Measurements from ENCODE around the gene NDRG4. TPM values are rescaled to one million over a fixed set of nuclear protein-coding genes. Genes with fewer than 3 reads are reported as not detected.
A peak's percentile ranks its signal among the peaks of the same experiment; 100 is the strongest.

NDRG4 gene, protein sequence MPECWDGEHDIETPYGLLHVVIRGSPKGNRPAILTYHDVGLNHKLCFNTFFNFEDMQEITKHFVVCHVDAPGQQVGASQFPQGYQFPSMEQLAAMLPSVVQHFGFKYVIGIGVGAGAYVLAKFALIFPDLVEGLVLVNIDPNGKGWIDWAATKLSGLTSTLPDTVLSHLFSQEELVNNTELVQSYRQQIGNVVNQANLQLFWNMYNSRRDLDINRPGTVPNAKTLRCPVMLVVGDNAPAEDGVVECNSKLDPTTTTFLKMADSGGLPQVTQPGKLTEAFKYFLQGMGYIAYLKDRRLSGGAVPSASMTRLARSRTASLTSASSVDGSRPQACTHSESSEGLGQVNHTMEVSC
- total RNA-seq (2014; rRNA removed; shearing (Covaris generic); ENCODE audit: low replicate concordance), result 11.9 and 37.3 TPM in 2 replicates

DNA sequence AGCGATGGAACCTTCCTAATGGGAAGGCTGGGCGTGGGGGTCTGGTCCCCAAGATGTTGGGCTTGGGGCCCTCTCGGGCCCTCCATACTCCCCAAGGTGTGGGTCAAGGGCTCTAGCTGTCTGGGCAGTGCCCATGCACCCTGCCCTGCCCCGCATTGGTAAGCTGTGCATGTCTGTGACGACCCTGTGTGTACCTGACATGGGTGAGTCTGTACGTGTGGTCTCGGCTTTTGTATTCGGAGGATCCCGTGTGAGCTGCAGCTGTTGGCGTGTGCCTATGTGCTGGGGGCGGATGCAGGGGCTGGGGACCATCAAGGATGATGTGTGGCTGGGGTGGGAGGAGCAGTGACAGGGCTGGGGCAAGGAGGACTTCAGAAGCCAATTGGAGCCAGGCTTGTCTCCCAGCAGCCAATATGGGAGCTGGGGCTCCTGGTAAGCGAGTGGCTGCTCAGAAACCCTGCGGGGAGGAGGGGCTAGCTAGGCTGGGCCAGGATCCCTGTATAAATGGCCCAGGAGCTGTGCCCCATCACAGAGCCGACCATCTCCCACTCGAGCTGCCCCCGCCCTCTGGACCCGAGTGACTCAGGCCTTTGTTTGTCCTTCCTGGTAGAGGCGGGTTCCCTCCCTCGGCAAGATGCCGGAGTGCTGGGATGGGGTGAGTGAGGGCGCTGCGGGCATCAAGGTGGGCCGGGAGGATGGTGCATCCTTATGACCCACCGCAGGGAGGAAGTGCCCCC lies at the start of gene NDRG4:
TSS of gene NDRG4 (plus strand) at position 529 of the 737 bp plus-strand sequence. CDS start at position 635, 106 bp downstream.
- H3K9me2 ChIP-seq (replicated peaks; ENCODE audit: insufficient read depth, low read length), result no peaks in the 10 kb centered on the region
- H3K4me2 ChIP-seq (ENCODE audit: low read depth, low read length, poor library complexity, severe bottlenecking), result peak within 1 kb of the TSS; percentile 53
- H4K20me1 ChIP-seq (ENCODE audit: insufficient read depth, low read depth, low read length), result peaks cover 33% of the 10 kb centered on the region
- no peaks in the 10 kb centered on the region; the same call in 1 of the 2 replicates for H3K36me3 ChIP-seq (ENCODE audit: insufficient read depth, low read length)
- no peaks in the 10 kb centered on the region for H3K9me3 ChIP-seq (ENCODE audit: low read length)
- peak; percentile 95 for DNase-seq
- H3K4me1 ChIP-seq (ENCODE audit: low read length), result peaks cover 67% of the 10 kb centered on the region
- no peak within 1 kb of the TSS for H3K27ac ChIP-seq (ENCODE audit: low read length)
- no peaks in the 10 kb centered on the region for H3K27me3 ChIP-seq (ENCODE audit: low read length)
- H3K9ac ChIP-seq (ENCODE audit: low read length), result peak within 1 kb of the TSS; percentile 61
- H2AFZ ChIP-seq (ENCODE audit: low read length), result no peak within 1 kb of the TSS
- peak within 1 kb of the TSS; percentile 59 for H3K4me3 ChIP-seq (ENCODE audit: low read length)
- H3K79me2 ChIP-seq (ENCODE audit: low read length), result no peaks in the 10 kb centered on the region

DNA sequence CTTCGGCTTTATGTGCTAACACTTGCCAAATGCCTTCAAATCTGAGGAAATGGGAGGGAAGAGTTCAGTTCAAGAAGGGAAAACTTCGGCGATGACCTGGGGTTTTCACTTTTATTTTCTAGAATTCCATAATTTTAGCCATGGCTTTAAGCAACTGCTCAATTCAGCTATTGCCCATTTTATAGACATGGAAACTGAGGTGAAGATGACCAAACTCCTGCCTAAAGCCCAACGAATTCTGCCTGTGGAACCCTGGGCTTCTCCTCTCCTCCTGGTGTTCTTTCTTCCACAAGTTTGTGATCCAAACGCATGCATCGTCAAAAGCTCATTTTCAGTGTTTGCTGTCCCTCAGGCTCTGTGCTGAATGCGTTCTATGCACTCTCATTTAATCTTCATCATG lies 49.4 kb upstream of the NDRG4 start:
- Histone ChIP-seq H3K79me2 (ENCODE audit: low read length) (no peaks in the 10 kb centered on the region), H3K27ac (ENCODE audit: low read length) (no peak overlapping the region), H2AFZ (ENCODE audit: low read length) (no peak overlapping the region), H3K9me3 (ENCODE audit: low read length) (no peaks in the 10 kb centered on the region), H3K9ac (ENCODE audit: low read length) (no peak overlapping the region), H4K20me1 (ENCODE audit: insufficient read depth, low read depth, low read length) (peaks cover 7% of the 10 kb centered on the region; the same call in 1 of the 2 replicates), H3K9me2 (replicated peaks; ENCODE audit: insufficient read depth, low read length) (no peaks in the 10 kb centered on the region), H3K4me3 (ENCODE audit: low read length) (no peak overlapping the region), H3K4me1 (ENCODE audit: low read length) (peaks cover 22% of the 10 kb centered on the region), H3K36me3 (ENCODE audit: insufficient read depth, low read length) (peaks cover 11% of the 10 kb centered on the region), H3K27me3 (ENCODE audit: low read length) (no peaks in the 10 kb centered on the region), H3K4me2 (ENCODE audit: low read depth, low read length, poor library complexity, severe bottlenecking) (no peak overlapping the region)
- no peak for DNase-seq

DNA sequence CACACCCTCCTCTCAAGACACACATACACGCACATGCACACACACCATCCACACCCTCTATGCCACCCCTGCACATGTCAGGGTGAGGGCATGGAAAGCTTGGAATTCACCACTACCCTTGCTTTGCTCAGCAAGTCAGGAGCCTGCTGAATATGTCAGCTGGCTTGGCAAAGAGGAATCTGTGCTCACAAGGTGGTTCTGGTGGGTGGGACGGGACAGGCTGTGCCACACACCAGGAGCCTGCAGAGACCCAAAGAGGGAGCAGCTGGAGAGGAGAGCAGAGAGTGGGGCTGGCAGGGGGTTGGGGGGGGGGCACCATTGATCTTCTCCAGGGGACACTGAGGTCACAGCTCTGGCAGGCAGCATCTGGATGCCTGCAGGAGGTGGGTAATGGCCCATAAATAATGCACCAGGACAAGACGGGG lies 48.7 kb upstream of the NDRG4 start:
- H3K4me3 ChIP-seq (ENCODE audit: low read length), result no peak overlapping the region
- peaks cover 22% of the 10 kb centered on the region for H3K4me1 ChIP-seq (ENCODE audit: low read length)
- H4K20me1 ChIP-seq (ENCODE audit: insufficient read depth, low read depth, low read length), result peaks cover 14% of the 10 kb centered on the region; the same call in 1 of the 2 replicates
- H3K27me3 ChIP-seq (ENCODE audit: low read length), result no peaks in the 10 kb centered on the region
- H3K9me2 ChIP-seq (replicated peaks; ENCODE audit: insufficient read depth, low read length), result no peaks in the 10 kb centered on the region
- no peaks in the 10 kb centered on the region for H3K79me2 ChIP-seq (ENCODE audit: low read length)
- H3K36me3 ChIP-seq (ENCODE audit: insufficient read depth, low read length), result peaks cover 11% of the 10 kb centered on the region
- no peak overlapping the region for H3K27ac ChIP-seq (ENCODE audit: low read length)
- no peak overlapping the region for H3K9ac ChIP-seq (ENCODE audit: low read length)
- no peak overlapping the region for H3K4me2 ChIP-seq (ENCODE audit: low read depth, low read length, poor library complexity, severe bottlenecking)
- DNase-seq, result no peak
- no peak overlapping the region for H2AFZ ChIP-seq (ENCODE audit: low read length)
- H3K9me3 ChIP-seq (ENCODE audit: low read length), result no peaks in the 10 kb centered on the region

DNA sequence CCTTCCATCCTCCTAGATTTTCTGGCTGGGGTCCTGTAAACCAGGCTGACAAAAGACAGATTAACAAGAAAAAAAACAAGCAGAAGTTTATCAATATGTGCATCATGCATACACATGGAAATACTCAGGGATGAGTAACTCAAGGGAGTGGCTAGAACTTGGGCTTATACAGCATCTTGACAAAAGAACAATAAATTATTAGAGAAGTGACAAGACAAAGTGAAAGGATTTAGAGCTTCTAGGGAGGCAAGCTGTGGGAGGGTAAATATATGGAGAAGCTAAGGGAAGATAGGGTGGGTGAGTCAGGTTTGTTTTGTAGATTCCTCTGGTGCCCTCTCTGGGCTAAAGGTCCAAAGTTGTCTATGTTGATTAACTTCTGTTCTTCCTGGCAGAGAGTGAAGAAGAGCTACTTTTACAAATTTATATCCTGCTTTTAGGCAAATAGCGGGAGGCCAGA lies 48.0 kb upstream of the NDRG4 start:
- H3K4me1 ChIP-seq (ENCODE audit: low read length), result peaks cover 22% of the 10 kb centered on the region
- H4K20me1 ChIP-seq (ENCODE audit: insufficient read depth, low read depth, low read length), result peaks cover 16% of the 10 kb centered on the region; the same call in 1 of the 2 replicates
- no peaks in the 10 kb centered on the region for H3K27me3 ChIP-seq (ENCODE audit: low read length)
- H3K4me3 ChIP-seq (ENCODE audit: low read length), result no peak overlapping the region
- no peak overlapping the region for H2AFZ ChIP-seq (ENCODE audit: low read length)
- peaks cover 11% of the 10 kb centered on the region for H3K36me3 ChIP-seq (ENCODE audit: insufficient read depth, low read length)
- no peaks in the 10 kb centered on the region for H3K9me3 ChIP-seq (ENCODE audit: low read length)
- no peaks in the 10 kb centered on the region for H3K9me2 ChIP-seq (replicated peaks; ENCODE audit: insufficient read depth, low read length)
- H3K79me2 ChIP-seq (ENCODE audit: low read length), result no peaks in the 10 kb centered on the region
- DNase-seq, result no peak
- H3K27ac ChIP-seq (ENCODE audit: low read length), result no peak overlapping the region
- H3K9ac ChIP-seq (ENCODE audit: low read length), result no peak overlapping the region
- no peak overlapping the region for H3K4me2 ChIP-seq (ENCODE audit: low read depth, low read length, poor library complexity, severe bottlenecking)

DNA sequence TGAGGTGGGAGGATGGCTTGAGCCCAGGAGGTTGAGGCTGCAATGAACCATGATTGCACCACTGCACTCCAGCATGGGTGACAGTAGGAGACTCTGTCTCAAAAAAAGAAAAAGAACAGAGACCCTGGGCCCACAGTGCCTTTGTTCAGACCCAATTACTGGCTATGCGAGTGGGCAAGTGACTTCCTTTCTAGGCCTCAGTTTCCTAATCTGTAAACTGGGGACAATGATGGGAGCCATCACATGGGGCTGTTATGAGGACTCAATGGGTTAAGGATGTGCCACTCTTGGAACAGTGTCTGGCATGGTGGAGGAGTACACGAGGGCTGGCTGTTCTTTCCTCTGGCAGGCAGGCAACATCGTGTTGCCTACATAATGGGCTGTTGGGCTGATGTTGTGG lies 47.3 kb upstream of the NDRG4 start:
- Histone ChIP-seq H3K4me3 (ENCODE audit: low read length) (no peak overlapping the region), H3K4me1 (ENCODE audit: low read length) (peaks cover 22% of the 10 kb centered on the region), H3K9ac (ENCODE audit: low read length) (no peak overlapping the region), H4K20me1 (ENCODE audit: insufficient read depth, low read depth, low read length) (peaks cover 16% of the 10 kb centered on the region; the same call in 1 of the 2 replicates), H3K9me2 (replicated peaks; ENCODE audit: insufficient read depth, low read length) (no peaks in the 10 kb centered on the region), H3K27me3 (ENCODE audit: low read length) (no peaks in the 10 kb centered on the region), H3K27ac (ENCODE audit: low read length) (no peak overlapping the region), H3K79me2 (ENCODE audit: low read length) (no peaks in the 10 kb centered on the region), H3K4me2 (ENCODE audit: low read depth, low read length, poor library complexity, severe bottlenecking) (no peak overlapping the region), H3K36me3 (ENCODE audit: insufficient read depth, low read length) (peaks cover 8% of the 10 kb centered on the region), H3K9me3 (ENCODE audit: low read length) (no peaks in the 10 kb centered on the region), H2AFZ (ENCODE audit: low read length) (no peak overlapping the region)
- DNase-seq, result no peak

DNA sequence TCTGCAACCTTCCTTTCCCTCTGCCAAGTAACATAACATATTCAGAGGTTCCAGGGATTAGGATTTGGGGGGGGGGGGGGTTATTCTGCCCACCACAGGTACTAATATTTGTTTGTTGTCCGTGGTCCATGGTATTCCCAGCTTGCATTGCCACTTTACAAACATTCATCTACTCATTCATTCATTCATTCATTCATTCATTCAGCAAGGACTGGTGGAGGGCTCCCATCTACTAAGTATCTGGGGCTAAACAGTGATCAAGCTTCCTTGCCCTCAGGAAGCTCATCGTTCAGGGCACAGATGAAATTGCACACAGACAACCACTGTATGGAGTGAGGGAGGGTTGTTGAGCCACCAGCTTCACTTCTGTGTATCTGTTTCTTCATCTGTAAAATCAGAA lies 45.8 kb upstream of the NDRG4 start:
- Histone ChIP-seq H3K4me1 (ENCODE audit: low read length) (peaks cover 22% of the 10 kb centered on the region), H3K9me3 (ENCODE audit: low read length) (no peaks in the 10 kb centered on the region), H3K4me3 (ENCODE audit: low read length) (no peak overlapping the region), H3K79me2 (ENCODE audit: low read length) (no peaks in the 10 kb centered on the region), H3K27ac (ENCODE audit: low read length) (no peak overlapping the region), H3K36me3 (ENCODE audit: insufficient read depth, low read length) (no peaks in the 10 kb centered on the region), H3K9ac (ENCODE audit: low read length) (no peak overlapping the region), H3K9me2 (replicated peaks; ENCODE audit: insufficient read depth, low read length) (no peaks in the 10 kb centered on the region), H4K20me1 (ENCODE audit: insufficient read depth, low read depth, low read length) (peaks cover 16% of the 10 kb centered on the region; the same call in 1 of the 2 replicates), H3K4me2 (ENCODE audit: low read depth, low read length, poor library complexity, severe bottlenecking) (no peak overlapping the region), H2AFZ (ENCODE audit: low read length) (no peak overlapping the region), H3K27me3 (ENCODE audit: low read length) (no peaks in the 10 kb centered on the region)
- DNase-seq, result no peak

DNA sequence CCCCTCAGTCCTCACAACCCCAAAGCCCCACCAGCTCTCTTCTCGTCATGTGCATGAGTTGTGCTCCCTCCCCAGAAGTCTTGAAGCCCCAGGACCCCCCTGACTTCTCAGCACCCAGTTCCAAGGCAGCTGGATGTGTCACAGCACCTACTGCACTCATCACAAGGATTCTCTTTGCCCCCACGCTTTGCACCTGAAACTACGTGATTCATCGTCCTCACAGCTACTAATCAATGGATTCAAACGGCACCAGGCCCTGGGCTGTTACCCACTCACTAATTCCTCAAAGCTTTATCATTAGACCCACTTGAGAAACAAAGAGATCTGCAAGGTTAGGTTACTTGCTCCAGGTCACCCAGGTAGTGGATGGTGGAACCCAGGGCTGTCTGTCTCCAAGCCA lies 45.1 kb upstream of the NDRG4 start:
- no peaks in the 10 kb centered on the region for H3K27me3 ChIP-seq (ENCODE audit: low read length)
- no peaks in the 10 kb centered on the region for H3K9me3 ChIP-seq (ENCODE audit: low read length)
- DNase-seq, result no peak
- H3K4me3 ChIP-seq (ENCODE audit: low read length), result no peak overlapping the region
- H3K4me1 ChIP-seq (ENCODE audit: low read length), result peaks cover 19% of the 10 kb centered on the region
- H3K36me3 ChIP-seq (ENCODE audit: insufficient read depth, low read length), result no peaks in the 10 kb centered on the region
- no peak overlapping the region for H3K9ac ChIP-seq (ENCODE audit: low read length)
- peaks cover 12% of the 10 kb centered on the region; the same call in 1 of the 2 replicates for H4K20me1 ChIP-seq (ENCODE audit: insufficient read depth, low read depth, low read length)
- no peaks in the 10 kb centered on the region for H3K79me2 ChIP-seq (ENCODE audit: low read length)
- H3K9me2 ChIP-seq (replicated peaks; ENCODE audit: insufficient read depth, low read length), result no peaks in the 10 kb centered on the region
- H2AFZ ChIP-seq (ENCODE audit: low read length), result no peak overlapping the region
- no peak overlapping the region for H3K27ac ChIP-seq (ENCODE audit: low read length)
- no peak overlapping the region for H3K4me2 ChIP-seq (ENCODE audit: low read depth, low read length, poor library complexity, severe bottlenecking)

DNA sequence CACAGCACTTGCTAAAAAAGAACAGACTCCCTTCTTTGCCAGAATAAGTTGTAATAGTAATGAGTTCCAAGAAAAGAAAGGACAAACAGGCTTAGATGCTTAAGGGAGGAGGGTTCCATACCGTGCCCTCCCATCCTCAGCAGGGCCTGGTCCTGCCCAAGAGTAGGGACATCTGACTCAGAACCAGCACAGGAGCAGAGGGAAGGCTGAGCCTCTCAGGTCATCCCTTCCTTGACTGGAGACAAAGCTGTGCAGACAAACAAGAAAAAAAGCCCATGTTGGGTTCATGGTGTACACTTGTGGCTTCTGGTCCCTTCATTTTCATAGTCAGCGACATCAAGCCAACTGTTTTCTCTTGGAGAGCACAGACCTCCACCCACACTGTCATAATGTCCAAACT lies 44.2 kb upstream of the NDRG4 start:
- Histone ChIP-seq H3K27ac (ENCODE audit: low read length) (no peak overlapping the region), H3K27me3 (ENCODE audit: low read length) (no peaks in the 10 kb centered on the region), H3K4me1 (ENCODE audit: low read length) (peaks cover 10% of the 10 kb centered on the region), H2AFZ (ENCODE audit: low read length) (no peak overlapping the region), H4K20me1 (ENCODE audit: insufficient read depth, low read depth, low read length) (peaks cover 10% of the 10 kb centered on the region; the same call in 1 of the 2 replicates), H3K79me2 (ENCODE audit: low read length) (no peaks in the 10 kb centered on the region), H3K9ac (ENCODE audit: low read length) (no peak overlapping the region), H3K9me2 (replicated peaks; ENCODE audit: insufficient read depth, low read length) (no peaks in the 10 kb centered on the region), H3K4me2 (ENCODE audit: low read depth, low read length, poor library complexity, severe bottlenecking) (no peak overlapping the region), H3K9me3 (ENCODE audit: low read length) (no peaks in the 10 kb centered on the region), H3K36me3 (ENCODE audit: insufficient read depth, low read length) (no peaks in the 10 kb centered on the region), H3K4me3 (ENCODE audit: low read length) (no peak overlapping the region)
- DNase-seq, result no peak

All from Karpas-422 (cell line).